Heart right ventricle (tissue), 16 donors: ENCODE measurements around the gene ZNF177. TPM values are rescaled to one million over a fixed set of nuclear protein-coding genes. Genes with fewer than 3 reads are reported as not detected.

Experiments
- ATAC-seq, 8 donors: fragments of 200-7000 bp; cut with Tn5 transposase; one replicate each; pipeline ENCODE4 v1.9.1; 2020; ENCODE audit warnings: mild to moderate bottlenecking in 8 of 8, moderate library complexity in 8 of 8, moderate number of reproducible peaks in 1 of 8
- DNase-seq, 2 donors: peaks; one replicate each; pipeline ENCODE4 v3.0.0-alpha.2; 2020
- H3K27ac ChIP-seq, 10 donors: fragments of 200-600 bp; sonication (generic) in 2 of 10; one replicate each; pipeline versions ENCODE4 v1.5.0 to v1.8.0; 2020 to 2022; ENCODE audit warnings: mild to moderate bottlenecking in 3 of 10
- H3K27me3 ChIP-seq, 7 donors: fragments of 200-600 bp; one replicate each; pipeline ENCODE4 v1.8.0; 2021 to 2022; ENCODE audit warnings: mild to moderate bottlenecking in 2 of 7
- H3K36me3 ChIP-seq, 9 donors: fragments of 200-600 bp; sonication (generic) in 1 of 9; one replicate each; pipeline versions ENCODE4 v1.5.0 to v1.8.0; 2020 to 2022; ENCODE audit warnings: mild to moderate bottlenecking in 2 of 9
- H3K4me1 ChIP-seq, 9 donors: fragments of 200-600 bp; sonication (generic) in 1 of 9; one replicate each; pipeline versions ENCODE4 v1.5.0 to v1.8.0; 2020 to 2022; ENCODE audit warnings: mild to moderate bottlenecking in 4 of 9
- H3K4me3 ChIP-seq, 10 donors: fragments of 200-600 bp; sonication (generic) in 2 of 10; one replicate each; pipeline versions ENCODE4 v1.5.0 to v1.8.0; 2020 to 2022; ENCODE audit warnings: mild to moderate bottlenecking in 7 of 10, moderate library complexity in 2 of 10
- H3K9me3 ChIP-seq, 11 donors: fragments of 200-600 bp in 10 of 11; sonication (generic) in 2 of 11; one replicate each; pipeline versions ENCODE4 v1.5.0 to v1.8.0; 2013 to 2022; ENCODE audit warnings: mild to moderate bottlenecking in 2 of 11, control low read depth in 1 of 11, moderate library complexity in 1 of 11
- CTCF ChIP-seq, 9 donors: fragments of 200-600 bp; sonication (generic) in 2 of 9; IDR thresholded peaks; one replicate each; pipeline versions ENCODE4 v1.5.0 to v1.8.0; 2021 to 2022; ENCODE audit warnings: antibody characterized with exemption in 9 of 9, mild to moderate bottlenecking in 5 of 9, moderate library complexity in 1 of 9
- WGBS, 2 donors: extraction: QIAGEN DNeasy Blood & Tissue Kit; methylation state at CpG; one replicate each; pipeline ENCODE4 v1.1.7; 2013; ENCODE audit warnings: inconsistent platforms in 1 of 2; 5-methylcytosine and 5-hydroxymethylcytosine counted together
- intact Hi-C, 10 donors: fragments of 100-400 bp; cut with DNase I; formaldehyde crosslinking; loops; one replicate each; pipeline versions ENCODE4 v1.11.1 to v1.14.2; 2022
- polyA plus RNA-seq, 2 donors: library from polyadenylated mRNA; stranded (reverse); fragments of 200-250 nt; gene quantifications; one replicate each; pipeline ENCODE4 v1.2.3, GENCODE V29; 2013
- total RNA-seq, 10 donors: library from RNA; stranded (reverse); fragmentation: NEBNext Ultra II Directional in 3 of 10; extraction: Animal tissue kit (Norgen Biotek cat#: 25700) in 3 of 10; gene quantifications; one replicate each; pipeline versions ENCODE4 v1.2.1 to v1.2.4, GENCODE V29; 2021 to 2023
- donor health status: Arrhythmogenic right ventricular cardiomyopathy.
- donor health status: ischemic (EF 13 %, LVEDD 7.1; RV severe dilation, severe dysfunction).
- donor health status: healthy with polysubstance abuse.
- donor health status: DM: no; HTN: yes; CAD: no.
- donor health status: DM: no; HTN: no; CAD: no.
- donor health status: ischemic (EF 25% LVEDD 6.9; RV normal size, moderate dysfunction).
- donor health status: ischemic (EF 25% LVEDD 5.7; RV mildly dilated, moderate dysfunction).
- donor health status: healthy.
- donor health status: DM: yes; HTN: yes; CAD: no.
- donor health status: Ischemic cardiomyopathy.
- donor health status: ischemic (EF 35%, LVEDD 5.7; RV mildly dilated, moderate dysfunction).
- donor health status: nonischemic (EF 11% LVEDD 7.7; RV severe dilation, severe dysfunction).
- donor health status: DM: yes; HTN: yes; CAD: no.
- donor health status: PGD.
- donor health status: ischemic (EF 29% LVEDD 5.4; RV normal size, mild dysfunction).
- donor health status: nonischemic (EF 23%, LVEDD 6.1; RV moderate dilation, normal function).

The ZNF177 gene
- total and polyA plus RNA-seq, 12 donors, result 1.6 to 6.8 (median 3.0) TPM

- intact Hi-C loops, result loop anchor here in 3 of 10 donors (5.0 to 10.0 kb wide), 2 partner anchors 35 to 182 kb away; no protein-coding TSS in a partner anchor
- no peak overlapping the region for H3K4me3 ChIP-seq
- no peak for TF ChIP-seq CTCF (IDR thresholded peaks at IDR 0.05)
These were observed 20.1 kb upstream of the ZNF177 start for GRCh38 chr19:9342610-9343304.

GRCh38 chr19:9345005-9345404 lies 17.8 kb upstream of the ZNF177 start:
- no peak for ATAC-seq
- no peaks in the 10 kb centered on the region for H3K4me1 ChIP-seq
- WGBS, 2 donors, result 97 to 98% methylated on average over 2 of the region's 2 CpGs
- H3K9me3 ChIP-seq, result peaks cover 13 to 100% (median 99%) of the 10 kb centered on the region in 11 donors
- no peak overlapping the region for H3K27ac ChIP-seq
- intact Hi-C loops, result loop anchor here in 2 of 10 donors (10.0 kb wide), 1 partner anchor 180 kb away; no protein-coding TSS in a partner anchor
- H3K4me3 ChIP-seq, result no peak overlapping the region
- TF ChIP-seq CTCF (IDR thresholded peaks at IDR 0.05), result no peak
- H3K36me3 ChIP-seq, result peaks cover 11 to 100% (median 68%) of the 10 kb centered on the region in 9 donors
- H3K27me3 ChIP-seq, result no peaks in the 10 kb centered on the region
- no peak for DNase-seq

More at GRCh38 chr19:9342610-9343304, 20.1 kb upstream of the ZNF177 start:
- H3K36me3 ChIP-seq, result peaks cover 11 to 100% (median 81%) of the 10 kb centered on the region in 9 donors
- DNase-seq (no peak), ATAC-seq (no peak)
- H3K4me1 ChIP-seq, result no peaks in the 10 kb centered on the region
- H3K27ac ChIP-seq, result no peak overlapping the region
- 97 to 98% methylated on average over 6 of the region's 6 CpGs for WGBS, 2 donors
- H3K27me3 ChIP-seq, result no peaks in the 10 kb centered on the region
- H3K9me3 ChIP-seq, result peaks cover 12 to 100% (median 100%) of the 10 kb centered on the region in 11 donors

GRCh38 chr19:9348253-9348652 lies 14.6 kb upstream of the ZNF177 start:
- WGBS, 2 donors, result 97 to 99% methylated on average over 3 of the region's 3 CpGs
- Histone ChIP-seq H3K27me3 (no peaks in the 10 kb centered on the region), H3K9me3 (peaks cover 10 to 100% (median 98%) of the 10 kb centered on the region in 11 donors), H3K4me3 (no peak overlapping the region), H3K4me1 (no peaks in the 10 kb centered on the region), H3K27ac (no peak overlapping the region), H3K36me3 (peaks cover 0 to 100% (median 52%) of the 10 kb centered on the region in 9 donors)
- intact Hi-C loops, result loop anchor here in 2 of 10 donors (10.0 kb wide), 1 partner anchor 177 kb away; no protein-coding TSS in a partner anchor
- TF ChIP-seq CTCF (IDR thresholded peaks at IDR 0.05), result no peak
- DNase-seq (no peak), ATAC-seq (no peak)

- DNase-seq (no peak), ATAC-seq (no peak)
- H3K27ac ChIP-seq, result no peak overlapping the region
- no peaks in the 10 kb centered on the region for H3K27me3 ChIP-seq
- peaks cover 10 to 100% (median 98%) of the 10 kb centered on the region in 11 donors for H3K9me3 ChIP-seq
- WGBS, 2 donors, result 97% methylated on average over 22 of the region's 22 CpGs
- no peaks in the 10 kb centered on the region for H3K4me1 ChIP-seq
- intact Hi-C loops, result loop anchor here in 2 of 10 donors (10.0 kb wide), 1 partner anchor 176 kb away; no protein-coding TSS in a partner anchor
- TF ChIP-seq CTCF (IDR thresholded peaks at IDR 0.05), result no peak
- H3K4me3 ChIP-seq, result no peak overlapping the region
- peaks cover 0 to 100% (median 48%) of the 10 kb centered on the region in 9 donors for H3K36me3 ChIP-seq
These were observed 14.1 kb upstream of the ZNF177 start for GRCh38 chr19:9348671-9349070.
